Measurements from ENCODE around the gene TOP2B.

Gene TOP2B

GRCh38 chr3:25665315-25666280 lies 891 bp upstream of the TOP2B start:
- DNase-seq (ENCODE audit: low read depth) = peak; percentile 65

GRCh38 chr3:25663869-25664811 lies 567 bp downstream of the TOP2B start:
- peak; percentile 61 for DNase-seq (ENCODE audit: low read depth)

GRCh38 chr3:25663347-25663868 lies 1.3 kb downstream of the TOP2B start:
- DNase-seq (ENCODE audit: low read depth) = peak; percentile 52

GRCh38 chr3:25662736-25663320 lies 1.9 kb downstream of the TOP2B start:
- no peak for DNase-seq (ENCODE audit: low read depth)

GRCh38 chr3:25661694-25662437 lies 2.8 kb downstream of the TOP2B start:
- no peak for DNase-seq (ENCODE audit: low read depth)

- DNase-seq (ENCODE audit: low read depth) = no peak
Measured at GRCh38 chr3:25658836-25659235, 5.9 kb downstream of the TOP2B start.

- no peak for DNase-seq (ENCODE audit: low read depth)
Measured at GRCh38 chr3:25657293-25657692, 7.4 kb downstream of the TOP2B start.

GRCh38 chr3:25655659-25656058 lies 9.0 kb downstream of the TOP2B start:
- no peak for DNase-seq (ENCODE audit: low read depth)

- no peak for DNase-seq (ENCODE audit: low read depth)
Measured at GRCh38 chr3:25654576-25654975, 10.1 kb downstream of the TOP2B start.

GRCh38 chr3:25653322-25653721 lies 11.4 kb downstream of the TOP2B start:
- DNase-seq (ENCODE audit: low read depth) = no peak

- DNase-seq (ENCODE audit: low read depth) = no peak
Measured at GRCh38 chr3:25652921-25653320, 11.8 kb downstream of the TOP2B start.

GRCh38 chr3:25648925-25649830 lies 15.5 kb downstream of the TOP2B start:
- peak; percentile 17 for DNase-seq (ENCODE audit: low read depth)

- DNase-seq (ENCODE audit: low read depth) = peak; percentile 84
Measured at GRCh38 chr3:25648107-25648535, 16.6 kb downstream of the TOP2B start.

- no peak for DNase-seq (ENCODE audit: low read depth)
Measured at GRCh38 chr3:25635038-25635437, 29.7 kb downstream of the TOP2B start.

GRCh38 chr3:25633919-25634318 lies 30.8 kb downstream of the TOP2B start:
- DNase-seq (ENCODE audit: low read depth) = no peak

GRCh38 chr3:25631989-25632388 lies 32.7 kb downstream of the TOP2B start:
- no peak for DNase-seq (ENCODE audit: low read depth)

- no peak for DNase-seq (ENCODE audit: low read depth)
Measured at GRCh38 chr3:25621087-25621486, 43.6 kb downstream of the TOP2B start.

- no peak for DNase-seq (ENCODE audit: low read depth)
Measured at GRCh38 chr3:25620493-25620892, 44.2 kb downstream of the TOP2B start.

GRCh38 chr3:25619382-25619781 lies 45.3 kb downstream of the TOP2B start:
- DNase-seq (ENCODE audit: low read depth) = no peak

GRCh38 chr3:25618028-25618427 lies 46.7 kb downstream of the TOP2B start:
- DNase-seq (ENCODE audit: low read depth) = no peak

Measured in ELR (cell line).